Activated CD8-positive, alpha-beta memory T cell treated with anti-CD3 and anti-CD28 coated beads for 1 hour (primary cell): ENCODE data around the gene ACE.

Experiments used
- DNase-seq, 2 donors: peaks; one replicate each; pipeline ENCODE4 v3.0.0-alpha.2; 2020; ENCODE audit warnings: low read depth in 1 of 2; ENCODE audit errors: extremely low read depth in 1 of 2

The ACE gene

DNA sequence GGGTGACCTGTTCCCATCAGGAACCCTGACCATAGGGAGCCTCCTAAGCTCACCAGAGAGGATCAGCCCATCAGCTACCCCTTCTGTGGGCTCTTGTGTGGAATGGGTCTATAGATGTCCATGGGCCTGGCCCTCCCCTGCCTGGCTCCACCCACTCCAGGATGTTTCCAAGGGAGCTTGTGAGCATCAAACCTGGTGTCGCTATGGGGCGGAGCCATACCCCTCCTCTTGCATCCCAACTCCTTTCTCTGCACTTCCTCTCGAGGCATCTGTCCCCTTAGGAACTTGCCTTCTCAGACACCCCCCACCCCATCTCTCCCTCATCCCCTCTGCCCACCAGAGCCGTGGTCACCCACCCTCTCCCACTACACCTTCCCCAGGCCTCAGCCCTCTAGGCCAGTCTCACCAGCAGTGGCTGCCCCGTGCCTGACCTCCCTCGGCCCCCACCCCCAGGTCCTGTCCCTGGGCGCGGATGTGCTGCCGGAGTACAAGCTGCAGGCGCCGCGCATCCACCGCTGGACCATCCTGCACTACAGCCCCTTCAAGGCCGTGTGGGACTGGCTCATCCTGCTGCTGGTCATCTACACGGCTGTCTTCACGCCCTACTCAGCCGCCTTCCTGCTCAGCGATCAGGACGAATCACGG, 56.7 kb downstream of the ACE start:
- no peak for DNase-seq

DNA sequence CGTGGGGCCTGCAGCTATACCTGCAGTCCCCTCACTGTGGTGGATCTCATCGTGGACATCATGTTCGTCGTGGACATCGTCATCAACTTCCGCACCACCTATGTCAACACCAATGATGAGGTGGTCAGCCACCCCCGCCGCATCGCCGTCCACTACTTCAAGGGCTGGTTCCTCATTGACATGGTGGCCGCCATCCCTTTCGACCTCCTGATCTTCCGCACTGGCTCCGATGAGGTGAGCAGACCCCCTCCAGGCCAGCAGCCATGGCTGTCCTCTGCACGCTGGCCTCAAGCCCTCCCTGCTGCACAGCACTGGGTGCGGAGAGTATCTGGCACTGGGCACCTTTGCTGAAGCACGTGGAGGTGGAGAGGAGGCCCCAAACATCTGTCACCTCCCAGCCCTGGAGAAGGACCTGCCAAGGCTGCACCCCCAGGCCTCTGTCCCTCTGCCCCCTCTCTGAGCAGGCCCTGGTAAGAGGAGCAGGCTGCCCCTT, 57.3 kb downstream of the ACE start:
- DNase-seq, result no peak

DNA sequence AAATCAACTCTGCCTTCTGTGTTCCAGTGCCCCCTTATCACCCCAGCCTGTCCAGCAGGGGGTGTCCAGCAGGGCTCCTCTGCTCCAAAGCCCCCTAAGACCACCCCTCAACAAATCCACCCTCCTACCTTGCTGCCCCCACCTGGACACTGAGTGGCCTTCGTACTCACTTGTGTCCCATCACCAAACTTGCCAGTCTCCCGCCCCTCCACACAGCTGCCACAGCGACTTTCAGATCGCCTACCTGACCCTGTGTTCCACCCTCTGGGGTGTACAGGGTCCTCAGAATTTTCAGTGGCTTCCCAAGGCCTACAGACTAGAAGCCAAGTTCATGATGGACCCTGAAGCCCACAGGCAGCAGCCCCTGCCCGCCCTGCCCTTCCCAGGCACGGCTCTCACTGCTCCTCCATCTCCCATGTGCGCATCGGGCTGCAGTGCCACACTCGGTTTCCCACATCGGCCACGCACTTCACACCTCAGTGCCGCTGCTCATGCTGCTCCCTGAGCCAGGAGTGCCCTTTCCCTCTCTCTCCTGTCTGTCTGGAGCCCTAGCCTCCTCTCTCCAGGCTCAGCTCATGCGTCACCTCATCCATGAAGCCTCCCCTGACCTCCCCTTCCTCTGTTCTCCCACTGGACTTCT, 58.1 kb downstream of the ACE start:
- no peak for DNase-seq

DNA sequence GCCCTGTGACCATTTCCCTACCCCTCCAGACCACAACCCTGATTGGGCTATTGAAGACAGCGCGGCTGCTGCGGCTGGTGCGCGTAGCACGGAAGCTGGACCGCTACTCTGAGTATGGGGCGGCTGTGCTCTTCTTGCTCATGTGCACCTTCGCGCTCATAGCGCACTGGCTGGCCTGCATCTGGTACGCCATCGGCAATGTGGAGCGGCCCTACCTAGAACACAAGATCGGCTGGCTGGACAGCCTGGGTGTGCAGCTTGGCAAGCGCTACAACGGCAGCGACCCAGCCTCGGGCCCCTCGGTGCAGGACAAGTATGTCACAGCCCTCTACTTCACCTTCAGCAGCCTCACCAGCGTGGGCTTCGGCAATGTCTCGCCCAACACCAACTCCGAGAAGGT, 58.8 kb downstream of the ACE start:
- no peak for DNase-seq

DNA sequence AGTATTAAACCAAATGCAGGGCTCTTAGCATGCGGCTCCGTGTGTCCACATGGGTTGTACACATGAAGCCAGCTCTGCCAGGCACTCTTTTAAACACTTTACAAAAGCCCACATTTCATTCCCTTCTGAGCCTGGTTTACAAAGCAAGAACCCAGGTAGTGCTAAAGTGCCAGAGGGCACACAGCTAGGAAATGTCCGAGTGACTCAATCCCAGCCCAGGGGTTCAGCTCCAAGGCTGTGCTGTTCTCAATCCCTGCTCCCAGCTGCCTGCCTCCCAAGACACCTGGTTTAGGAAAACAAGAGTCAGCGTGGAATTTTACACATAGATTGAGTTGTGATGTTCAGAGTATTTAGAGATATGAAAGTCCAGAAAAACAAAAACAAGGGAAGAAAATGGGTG, 60.1 kb downstream of the ACE start:
- DNase-seq, result no peak

DNA sequence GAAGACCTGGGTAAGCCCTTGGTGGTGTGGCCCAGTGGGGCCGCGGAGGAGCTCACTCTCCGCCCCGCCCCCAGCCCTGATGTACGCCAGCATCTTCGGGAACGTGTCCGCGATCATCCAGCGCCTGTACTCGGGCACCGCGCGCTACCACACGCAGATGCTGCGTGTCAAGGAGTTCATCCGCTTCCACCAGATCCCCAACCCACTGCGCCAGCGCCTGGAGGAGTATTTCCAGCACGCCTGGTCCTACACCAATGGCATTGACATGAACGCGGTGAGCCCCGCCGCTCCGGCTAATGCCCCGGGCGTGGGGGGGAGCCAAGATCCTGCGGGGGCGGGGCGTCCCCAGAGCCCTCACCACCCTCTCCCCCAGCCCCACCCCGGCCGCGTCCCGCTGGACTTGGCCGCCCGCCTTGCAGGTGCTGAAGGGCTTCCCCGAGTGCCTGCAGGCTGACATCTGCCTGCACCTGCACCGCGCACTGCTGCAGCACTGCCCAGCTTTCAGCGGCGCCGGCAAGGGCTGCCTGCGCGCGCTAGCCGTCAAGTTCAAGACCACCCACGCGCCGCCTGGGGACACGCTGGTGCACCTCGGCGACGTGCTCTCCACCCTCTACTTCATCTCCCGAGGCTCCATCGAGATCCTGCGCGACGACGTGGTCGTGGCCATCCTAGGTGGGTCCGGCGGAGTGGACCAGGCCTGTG, 61.3 kb downstream of the ACE start:
- no peak for DNase-seq

DNA sequence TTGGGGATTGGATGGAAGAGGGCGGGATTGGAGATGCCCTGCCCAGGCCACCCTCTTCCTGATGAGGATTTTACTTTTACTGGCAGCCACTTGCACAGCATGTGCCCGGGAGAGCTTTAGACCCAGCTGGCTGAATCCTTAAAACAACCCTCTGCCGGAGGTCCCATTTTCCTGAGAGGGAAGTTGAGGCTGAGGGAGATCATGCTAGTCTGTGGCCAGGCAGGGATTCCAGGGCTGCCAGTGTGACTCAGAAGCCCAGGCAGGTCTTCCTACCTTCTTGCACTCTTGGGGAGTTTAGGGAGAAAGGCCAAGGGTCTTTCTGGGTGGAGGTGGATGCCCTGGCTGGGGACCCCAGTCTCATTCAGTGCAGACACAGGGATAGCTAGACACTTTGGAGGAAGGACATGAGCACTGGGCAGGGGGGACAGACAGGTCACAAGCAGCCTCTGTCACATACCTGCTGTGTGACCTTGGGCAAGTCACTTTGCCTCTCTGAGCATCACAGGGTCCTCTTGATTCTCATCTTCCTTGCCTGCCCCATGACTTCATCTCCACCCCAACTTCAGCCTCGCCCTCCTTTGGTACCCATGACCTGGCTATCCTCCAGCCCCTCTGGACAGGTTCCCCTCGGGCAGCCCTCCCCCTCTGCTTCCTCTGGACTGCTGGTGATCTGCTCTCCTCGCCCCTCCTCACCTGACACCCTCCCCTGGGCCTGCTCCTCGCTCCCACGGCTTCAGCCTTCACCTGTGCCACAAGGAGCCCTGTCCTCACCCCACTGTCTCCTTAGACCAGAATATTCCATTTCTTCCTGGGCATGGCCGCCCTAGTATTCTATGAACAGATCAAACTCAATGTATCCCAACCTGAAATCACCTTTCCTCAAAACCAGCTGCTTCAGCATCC, 62.1 kb downstream of the ACE start:
- DNase-seq, result no peak

DNA sequence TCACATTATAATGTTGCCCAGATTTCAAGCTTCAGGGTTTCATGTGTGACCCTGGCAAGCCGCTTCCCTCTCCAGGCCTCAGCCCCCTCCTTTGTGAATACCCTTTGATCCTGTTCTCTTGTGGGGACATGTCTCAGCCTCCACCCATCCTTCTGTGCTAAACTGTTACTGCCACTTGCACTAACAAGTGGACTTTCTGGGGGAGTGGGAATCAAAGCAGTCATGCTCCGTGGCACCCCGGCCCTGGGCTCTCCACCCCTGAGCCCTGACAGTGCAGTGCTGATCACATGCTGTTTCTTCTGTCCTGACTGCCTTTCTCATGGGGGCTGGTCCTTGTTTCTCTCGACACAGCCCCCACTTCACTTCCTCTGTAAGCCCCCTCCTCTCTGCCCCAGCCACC, 63.7 kb downstream of the ACE start:
- no peak for DNase-seq

DNA sequence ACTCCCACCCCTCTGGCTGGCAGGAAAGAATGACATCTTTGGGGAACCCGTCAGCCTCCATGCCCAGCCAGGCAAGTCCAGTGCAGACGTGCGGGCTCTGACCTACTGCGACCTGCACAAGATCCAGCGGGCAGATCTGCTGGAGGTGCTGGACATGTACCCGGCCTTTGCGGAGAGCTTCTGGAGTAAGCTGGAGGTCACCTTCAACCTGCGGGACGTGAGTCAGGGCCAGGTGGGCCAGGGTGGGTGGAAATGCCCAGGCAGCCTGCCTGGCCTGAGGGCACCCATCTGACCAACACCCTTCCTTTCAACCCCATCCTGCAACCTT, 65.3 kb downstream of the ACE start:
- DNase-seq, result no peak

DNA sequence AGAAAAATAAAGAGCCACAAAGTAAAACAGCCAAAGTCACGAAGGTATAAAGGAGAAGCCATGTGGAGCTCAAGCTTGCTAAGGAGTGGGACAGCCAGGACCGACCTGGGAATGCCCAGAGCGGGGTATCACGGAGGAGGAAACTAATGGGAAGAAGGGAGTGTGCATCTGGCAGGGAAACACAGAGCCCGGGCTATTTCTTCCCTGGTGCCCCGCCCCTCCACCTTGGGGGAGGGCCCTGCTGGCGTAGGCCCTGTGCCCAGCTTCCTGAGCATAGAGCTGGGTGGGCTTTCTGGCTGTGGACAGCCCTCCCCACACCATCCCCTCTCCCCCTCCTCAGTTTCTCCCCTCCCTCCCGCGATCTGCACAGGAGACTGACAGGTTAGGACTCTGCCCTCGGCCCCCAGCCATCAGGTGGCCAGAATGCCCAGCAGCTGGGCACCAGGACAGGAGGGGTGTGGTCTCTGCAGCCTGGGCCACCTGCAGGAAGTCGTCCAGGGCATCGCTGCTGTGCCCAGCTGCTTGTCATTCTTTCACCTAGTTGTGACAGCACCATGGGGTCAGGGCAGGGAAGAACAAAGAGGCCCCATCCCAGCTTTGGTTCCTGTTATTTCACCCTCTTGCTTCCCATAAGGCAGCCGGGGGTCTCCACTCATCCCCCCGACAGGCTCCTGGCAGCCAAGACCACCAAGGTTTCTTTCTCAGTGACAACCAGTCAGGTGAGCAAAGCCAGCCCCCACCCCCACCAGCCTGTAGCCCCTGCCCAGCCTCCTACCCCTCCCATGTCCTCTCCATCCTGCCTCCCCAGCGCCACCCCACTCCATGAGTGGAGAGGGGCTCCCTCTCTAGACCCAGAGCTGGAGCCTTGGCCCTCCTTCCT, 66.3 kb downstream of the ACE start:
- no peak for DNase-seq

DNA sequence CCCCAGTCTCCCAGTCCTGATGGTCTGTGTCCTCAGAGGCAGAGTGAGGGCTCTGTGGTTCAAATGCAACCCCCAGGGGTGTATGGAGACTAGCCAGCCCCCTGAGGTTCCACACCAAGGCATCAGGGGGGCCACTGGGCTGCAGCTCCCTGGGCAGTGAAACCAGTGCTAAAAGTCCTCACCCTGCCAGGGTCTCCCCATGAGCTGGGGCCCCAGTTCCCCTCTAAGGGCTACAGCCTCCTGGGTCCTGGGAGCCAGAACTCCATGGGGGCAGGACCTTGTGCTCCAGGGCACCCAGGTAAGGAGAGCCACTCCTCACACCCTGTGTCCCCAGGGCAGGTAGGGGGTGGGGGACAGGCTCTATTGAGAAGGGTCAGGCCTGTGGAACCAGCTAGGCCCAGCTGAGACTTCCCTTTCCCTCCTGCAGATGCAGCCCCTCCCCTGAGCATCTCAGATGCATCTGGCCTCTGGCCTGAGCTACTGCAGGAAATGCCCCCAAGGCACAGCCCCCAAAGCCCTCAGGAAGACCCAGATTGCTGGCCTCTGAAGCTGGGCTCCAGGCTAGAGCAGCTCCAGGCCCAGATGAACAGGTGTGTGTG, 67.1 kb downstream of the ACE start:
- DNase-seq, result no peak

DNA sequence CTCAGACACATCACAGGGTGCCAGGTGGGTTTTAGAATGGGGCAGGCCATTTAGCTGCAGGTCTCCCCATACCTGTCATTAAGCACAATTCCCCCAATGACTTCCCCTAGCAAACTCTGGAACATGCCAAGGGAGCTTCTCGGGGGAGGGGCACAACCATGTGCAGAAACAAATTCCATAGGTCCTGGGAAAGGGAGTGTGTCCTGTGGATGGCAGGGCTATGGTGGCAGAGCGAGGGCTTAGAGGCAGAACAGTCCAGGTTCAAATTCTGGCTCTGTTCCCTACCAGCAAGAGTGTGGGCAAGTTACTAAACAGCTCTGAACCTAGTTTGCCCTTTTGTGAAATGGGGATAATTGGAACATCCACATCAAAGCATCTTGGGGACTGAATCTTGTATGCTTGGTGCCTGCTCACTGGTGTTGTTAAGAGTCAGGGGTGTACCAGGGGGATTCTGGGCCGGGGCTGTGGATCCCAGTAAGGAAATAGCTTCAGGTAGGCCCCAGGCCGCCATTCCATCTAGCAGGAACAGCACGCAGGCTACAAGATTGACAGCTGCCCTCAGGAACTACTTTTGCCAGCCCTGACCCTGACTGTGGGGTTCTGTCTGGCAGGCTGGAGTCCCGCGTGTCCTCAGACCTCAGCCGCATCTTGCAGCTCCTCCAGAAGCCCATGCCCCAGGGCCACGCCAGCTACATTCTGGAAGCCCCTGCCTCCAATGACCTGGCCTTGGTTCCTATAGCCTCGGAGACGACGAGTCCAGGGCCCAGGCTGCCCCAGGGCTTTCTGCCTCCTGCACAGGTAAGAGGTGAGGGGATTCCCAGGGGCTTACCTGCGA, 67.8 kb downstream of the ACE start:
- no peak for DNase-seq

DNA sequence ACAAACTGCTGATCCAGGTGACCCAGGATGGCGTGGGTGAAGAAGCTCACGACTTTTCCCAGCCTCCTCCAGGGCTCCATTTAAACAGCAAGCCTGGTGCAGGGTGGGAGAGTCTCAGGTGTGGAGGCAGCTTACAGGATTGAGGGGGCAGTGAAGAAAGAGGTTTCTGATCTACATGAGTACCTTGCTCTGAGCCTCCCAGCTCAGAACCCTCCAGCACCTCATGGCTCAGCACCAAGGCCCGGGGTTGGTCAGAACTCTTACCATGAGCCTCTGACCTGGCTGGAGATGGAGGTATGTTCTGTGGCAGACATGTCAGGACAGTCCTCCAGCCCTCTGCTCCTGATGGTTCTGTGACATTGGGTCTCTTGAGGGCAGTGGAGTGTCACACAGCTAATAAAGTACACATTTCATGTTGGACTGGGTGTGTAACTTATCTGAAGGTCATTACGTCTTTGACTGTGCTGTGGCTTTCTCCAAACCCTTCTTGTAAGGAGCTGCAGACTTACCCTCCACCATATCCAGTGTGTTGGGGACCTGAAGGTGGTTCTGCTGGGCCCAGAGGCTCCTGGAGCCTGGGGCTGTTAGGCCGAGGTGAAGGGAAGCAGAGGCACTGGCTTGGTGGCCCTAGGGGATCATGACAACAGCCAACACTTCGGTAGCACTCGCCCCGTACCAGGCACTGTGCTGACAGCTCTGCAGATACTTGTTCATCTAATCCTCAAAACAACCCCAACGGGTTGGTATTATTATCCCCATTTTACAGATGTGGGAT, 69.6 kb downstream of the ACE start:
- DNase-seq, result no peak

DNA sequence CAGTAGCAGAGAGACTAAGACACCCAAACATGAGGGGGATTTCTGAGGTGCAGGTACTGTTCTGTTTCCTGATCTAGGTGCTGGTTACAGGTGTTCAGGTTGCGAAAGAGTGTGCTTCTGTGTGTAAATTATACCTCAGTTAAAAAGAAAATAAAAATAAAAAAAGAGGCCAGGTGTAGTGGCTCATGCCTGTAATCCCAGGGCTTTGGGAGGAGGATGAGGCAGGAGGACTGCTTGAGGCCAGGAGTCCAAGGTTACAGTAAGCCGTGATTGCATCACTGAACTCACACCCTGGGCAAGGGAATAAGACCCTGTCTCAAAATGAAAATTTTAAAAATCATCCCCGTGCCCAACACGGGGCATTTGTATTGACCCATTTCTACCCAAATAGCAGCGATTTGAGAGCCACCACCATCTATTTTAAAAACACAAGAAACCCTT, 70.2 kb downstream of the ACE start:
- no peak for DNase-seq
